Measurements from ENCODE around the gene TCF7L1. TPM values are rescaled to one million over a fixed set of nuclear protein-coding genes. Genes with fewer than 3 reads are reported as not detected.

The TCF7L1 gene
- total and polyA plus RNA-seq, 2 of the 13 experiments (the other 11 are each of a cell fraction or from before 2014, with no cell fraction given) = 0.04 to 0.15 TPM

DNA sequence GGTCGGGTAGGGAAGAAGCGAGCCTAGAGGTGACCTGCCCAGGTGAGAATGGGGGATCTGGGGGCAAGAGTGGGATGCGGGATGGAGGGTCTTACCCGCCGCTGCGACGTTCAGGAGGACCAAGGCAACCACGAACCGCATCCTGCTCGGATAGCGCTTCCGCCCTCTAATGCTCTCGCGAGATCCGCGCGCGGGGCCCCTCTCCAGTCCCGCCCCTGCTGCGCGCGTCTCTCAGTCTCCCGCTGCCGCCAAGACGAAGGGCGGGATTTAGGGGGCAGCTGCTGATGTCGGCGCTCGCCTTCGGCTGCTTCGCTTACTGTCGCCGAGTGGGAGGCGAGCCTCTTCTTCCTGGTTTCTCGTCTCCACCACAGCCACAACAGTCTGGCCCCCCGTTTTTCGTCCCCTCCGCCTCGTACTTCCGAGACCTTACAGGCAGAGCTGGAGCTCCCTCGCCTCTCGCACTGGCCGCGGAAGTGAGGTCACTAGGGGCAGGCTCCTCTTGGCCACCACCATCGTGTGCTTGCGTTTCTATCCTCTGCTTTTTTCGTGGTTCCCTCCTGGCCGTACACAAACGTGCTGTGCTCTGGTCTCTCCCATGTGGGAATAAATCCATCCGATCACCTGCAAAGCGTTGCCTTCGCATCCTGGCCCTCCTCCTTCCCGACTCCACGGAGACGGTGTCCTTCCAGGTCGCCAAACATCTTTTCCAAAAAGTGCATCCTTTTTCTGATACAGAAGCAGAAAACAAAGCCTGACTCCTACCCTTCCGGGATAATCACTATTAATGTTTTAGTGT lies 194.8 kb downstream of the TCF7L1 start, which contains the start of gene TGOLN2 (continued):
- TF ChIP-seq SRF (IDR thresholded peaks at IDR 0.05; ENCODE audit: low read depth, low read length) (no peak), ZNF629 (CRISPR knock-in tag; conservative IDR thresholded peaks at IDR 0.05) (peak; percentile 60), SUZ12 (IDR thresholded peaks at IDR 0.05; ENCODE audit: low read depth, low read length) (no peak), ZSCAN29 (CRISPR knock-in tag; conservative IDR thresholded peaks at IDR 0.05) (0 out of 2 replicates have a peak, but pooled peaks have one; percentile 70), HNF4A (CRISPR knock-in tag; IDR thresholded peaks at IDR 0.05) (peak; percentile 53), GTF2F1 (IDR thresholded peaks at IDR 0.05; ENCODE audit: low read length) (peak; percentile 75; the same call in 1 of the 2 replicates), JDP2 (CRISPR knock-in tag; IDR thresholded peaks at IDR 0.05; ENCODE audit: borderline replicate concordance) (no peak), ZNF460 (CRISPR knock-in tag; IDR thresholded peaks at IDR 0.05; ENCODE audit: borderline replicate concordance) (no peak; the same call in 1 of the 2 replicates), ARNTL (CRISPR knock-in tag; IDR thresholded peaks at IDR 0.05) (peak; percentile 75), HDAC2 (CRISPR knock-in tag; IDR thresholded peaks at IDR 0.05) (peak; percentile 88), ZNF10 (CRISPR knock-in tag; IDR thresholded peaks at IDR 0.05; ENCODE audit: borderline replicate concordance, low read depth) (no peak), JARID2 (CRISPR knock-in tag; IDR thresholded peaks at IDR 0.05; ENCODE audit: insufficient replicate concordance) (peak; percentile 74)
- TF ChIP-seq, protein P1, sequence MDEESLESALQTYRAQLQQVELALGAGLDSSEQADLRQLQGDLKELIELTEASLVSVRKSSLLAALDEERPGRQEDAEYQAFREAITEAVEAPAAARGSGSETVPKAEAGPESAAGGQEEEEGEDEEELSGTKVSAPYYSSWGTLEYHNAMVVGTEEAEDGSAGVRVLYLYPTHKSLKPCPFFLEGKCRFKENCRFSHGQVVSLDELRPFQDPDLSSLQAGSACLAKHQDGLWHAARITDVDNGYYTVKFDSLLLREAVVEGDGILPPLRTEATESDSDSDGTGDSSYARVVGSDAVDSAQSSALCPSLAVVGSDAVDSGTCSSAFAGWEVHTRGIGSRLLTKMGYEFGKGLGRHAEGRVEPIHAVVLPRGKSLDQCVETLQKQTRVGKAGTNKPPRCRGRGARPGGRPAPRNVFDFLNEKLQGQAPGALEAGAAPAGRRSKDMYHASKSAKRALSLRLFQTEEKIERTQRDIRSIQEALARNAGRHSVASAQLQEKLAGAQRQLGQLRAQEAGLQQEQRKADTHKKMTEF (CRISPR knock-in tag; IDR thresholded peaks at IDR 0.05) = peak; percentile 89
- TF ChIP-seq, protein P2, sequence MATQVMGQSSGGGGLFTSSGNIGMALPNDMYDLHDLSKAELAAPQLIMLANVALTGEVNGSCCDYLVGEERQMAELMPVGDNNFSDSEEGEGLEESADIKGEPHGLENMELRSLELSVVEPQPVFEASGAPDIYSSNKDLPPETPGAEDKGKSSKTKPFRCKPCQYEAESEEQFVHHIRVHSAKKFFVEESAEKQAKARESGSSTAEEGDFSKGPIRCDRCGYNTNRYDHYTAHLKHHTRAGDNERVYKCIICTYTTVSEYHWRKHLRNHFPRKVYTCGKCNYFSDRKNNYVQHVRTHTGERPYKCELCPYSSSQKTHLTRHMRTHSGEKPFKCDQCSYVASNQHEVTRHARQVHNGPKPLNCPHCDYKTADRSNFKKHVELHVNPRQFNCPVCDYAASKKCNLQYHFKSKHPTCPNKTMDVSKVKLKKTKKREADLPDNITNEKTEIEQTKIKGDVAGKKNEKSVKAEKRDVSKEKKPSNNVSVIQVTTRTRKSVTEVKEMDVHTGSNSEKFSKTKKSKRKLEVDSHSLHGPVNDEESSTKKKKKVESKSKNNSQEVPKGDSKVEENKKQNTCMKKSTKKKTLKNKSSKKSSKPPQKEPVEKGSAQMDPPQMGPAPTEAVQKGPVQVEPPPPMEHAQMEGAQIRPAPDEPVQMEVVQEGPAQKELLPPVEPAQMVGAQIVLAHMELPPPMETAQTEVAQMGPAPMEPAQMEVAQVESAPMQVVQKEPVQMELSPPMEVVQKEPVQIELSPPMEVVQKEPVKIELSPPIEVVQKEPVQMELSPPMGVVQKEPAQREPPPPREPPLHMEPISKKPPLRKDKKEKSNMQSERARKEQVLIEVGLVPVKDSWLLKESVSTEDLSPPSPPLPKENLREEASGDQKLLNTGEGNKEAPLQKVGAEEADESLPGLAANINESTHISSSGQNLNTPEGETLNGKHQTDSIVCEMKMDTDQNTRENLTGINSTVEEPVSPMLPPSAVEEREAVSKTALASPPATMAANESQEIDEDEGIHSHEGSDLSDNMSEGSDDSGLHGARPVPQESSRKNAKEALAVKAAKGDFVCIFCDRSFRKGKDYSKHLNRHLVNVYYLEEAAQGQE (IDR thresholded peaks at IDR 0.05; ENCODE audit: borderline replicate concordance in 1 of 2, low read depth in 1 of 2, low read length in 2 of 2) = peak in 1 of 2 experiments; percentile 60; a peak in 1 of 4 replicates
- TF ChIP-seq, protein P3, sequence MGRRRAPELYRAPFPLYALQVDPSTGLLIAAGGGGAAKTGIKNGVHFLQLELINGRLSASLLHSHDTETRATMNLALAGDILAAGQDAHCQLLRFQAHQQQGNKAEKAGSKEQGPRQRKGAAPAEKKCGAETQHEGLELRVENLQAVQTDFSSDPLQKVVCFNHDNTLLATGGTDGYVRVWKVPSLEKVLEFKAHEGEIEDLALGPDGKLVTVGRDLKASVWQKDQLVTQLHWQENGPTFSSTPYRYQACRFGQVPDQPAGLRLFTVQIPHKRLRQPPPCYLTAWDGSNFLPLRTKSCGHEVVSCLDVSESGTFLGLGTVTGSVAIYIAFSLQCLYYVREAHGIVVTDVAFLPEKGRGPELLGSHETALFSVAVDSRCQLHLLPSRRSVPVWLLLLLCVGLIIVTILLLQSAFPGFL (CRISPR knock-in tag; IDR thresholded peaks at IDR 0.05) = 0 out of 2 replicates have a peak, but pooled peaks have one; percentile 78
- TF ChIP-seq, protein P4, sequence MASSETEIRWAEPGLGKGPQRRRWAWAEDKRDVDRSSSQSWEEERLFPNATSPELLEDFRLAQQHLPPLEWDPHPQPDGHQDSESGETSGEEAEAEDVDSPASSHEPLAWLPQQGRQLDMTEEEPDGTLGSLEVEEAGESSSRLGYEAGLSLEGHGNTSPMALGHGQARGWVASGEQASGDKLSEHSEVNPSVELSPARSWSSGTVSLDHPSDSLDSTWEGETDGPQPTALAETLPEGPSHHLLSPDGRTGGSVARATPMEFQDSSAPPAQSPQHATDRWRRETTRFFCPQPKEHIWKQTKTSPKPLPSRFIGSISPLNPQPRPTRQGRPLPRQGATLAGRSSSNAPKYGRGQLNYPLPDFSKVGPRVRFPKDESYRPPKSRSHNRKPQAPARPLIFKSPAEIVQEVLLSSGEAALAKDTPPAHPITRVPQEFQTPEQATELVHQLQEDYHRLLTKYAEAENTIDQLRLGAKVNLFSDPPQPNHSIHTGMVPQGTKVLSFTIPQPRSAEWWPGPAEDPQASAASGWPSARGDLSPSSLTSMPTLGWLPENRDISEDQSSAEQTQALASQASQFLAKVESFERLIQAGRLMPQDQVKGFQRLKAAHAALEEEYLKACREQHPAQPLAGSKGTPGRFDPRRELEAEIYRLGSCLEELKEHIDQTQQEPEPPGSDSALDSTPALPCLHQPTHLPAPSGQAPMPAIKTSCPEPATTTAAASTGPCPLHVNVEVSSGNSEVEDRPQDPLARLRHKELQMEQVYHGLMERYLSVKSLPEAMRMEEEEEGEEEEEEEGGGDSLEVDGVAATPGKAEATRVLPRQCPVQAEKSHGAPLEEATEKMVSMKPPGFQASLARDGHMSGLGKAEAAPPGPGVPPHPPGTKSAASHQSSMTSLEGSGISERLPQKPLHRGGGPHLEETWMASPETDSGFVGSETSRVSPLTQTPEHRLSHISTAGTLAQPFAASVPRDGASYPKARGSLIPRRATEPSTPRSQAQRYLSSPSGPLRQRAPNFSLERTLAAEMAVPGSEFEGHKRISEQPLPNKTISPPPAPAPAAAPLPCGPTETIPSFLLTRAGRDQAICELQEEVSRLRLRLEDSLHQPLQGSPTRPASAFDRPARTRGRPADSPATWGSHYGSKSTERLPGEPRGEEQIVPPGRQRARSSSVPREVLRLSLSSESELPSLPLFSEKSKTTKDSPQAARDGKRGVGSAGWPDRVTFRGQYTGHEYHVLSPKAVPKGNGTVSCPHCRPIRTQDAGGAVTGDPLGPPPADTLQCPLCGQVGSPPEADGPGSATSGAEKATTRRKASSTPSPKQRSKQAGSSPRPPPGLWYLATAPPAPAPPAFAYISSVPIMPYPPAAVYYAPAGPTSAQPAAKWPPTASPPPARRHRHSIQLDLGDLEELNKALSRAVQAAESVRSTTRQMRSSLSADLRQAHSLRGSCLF (CRISPR knock-in tag; IDR thresholded peaks at IDR 0.05; ENCODE audit: borderline replicate concordance) = peak; percentile 94; the same call in 1 of the 2 replicates

Data from HepG2 (cell line).